ACHN (cell line): ENCODE data around the gene TTC39C.
A peak's percentile ranks its signal among the peaks of the same experiment; 100 is the strongest.
"Not testable (repeated sequence)": the region's sequence is repeated elsewhere in the genome, so short reads cannot be mapped to it uniquely, and the experiment has no call there.

Source experiments
- DNase-seq: peaks from one replicate; pipeline ENCODE4 v3.0.0-alpha.2; 2015
- in situ Hi-C: cut with HindIII; loops from 2 replicates; pipeline ENCODE4 v1.10.0; 2017; ENCODE audit warnings: low sequenced_read_pairs, low pct_ligation_motif_present, low pct_unique_long_range_greater_than_20kb

Gene TTC39C

DNA sequence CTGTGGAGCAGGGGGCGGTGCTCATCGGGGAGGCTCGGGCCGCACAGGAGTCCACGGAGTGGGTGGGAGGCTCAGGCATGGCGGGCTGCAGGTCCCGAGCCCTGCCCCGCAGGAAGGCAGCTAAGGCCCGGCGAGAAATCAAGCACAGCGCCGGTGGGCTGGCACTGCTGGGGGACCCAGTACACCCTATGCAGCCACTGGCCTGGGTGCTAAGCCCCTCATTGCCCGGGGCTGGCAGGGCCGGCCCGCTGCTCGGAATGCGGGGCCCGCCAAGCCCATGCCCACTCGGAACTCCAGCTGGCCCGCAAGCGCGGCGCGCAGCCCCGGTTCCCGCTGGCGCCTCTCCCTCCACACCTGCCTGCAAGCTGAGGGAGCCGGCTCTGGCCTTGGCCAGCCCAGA lies 135.0 kb downstream of the TTC39C start:
- in situ Hi-C loops, DNase-seq: not testable (repeated sequence)

- DNase-seq, result no peak
- in situ Hi-C loops, result no loop called here
Observed at GRCh38 chr18:24153397-24153796, 138.8 kb downstream of the TTC39C start.

GRCh38 chr18:24157855-24158254 lies 143.3 kb downstream of the TTC39C start:
- DNase-seq, result no peak
- in situ Hi-C loops, result no loop called here

GRCh38 chr18:24160086-24160485 lies 145.5 kb downstream of the TTC39C start:
- in situ Hi-C loops, result no loop called here
- DNase-seq, result no peak

- in situ Hi-C loops, result no loop called here
- no peak for DNase-seq
Observed at GRCh38 chr18:24161304-24161703, 146.8 kb downstream of the TTC39C start.

DNA sequence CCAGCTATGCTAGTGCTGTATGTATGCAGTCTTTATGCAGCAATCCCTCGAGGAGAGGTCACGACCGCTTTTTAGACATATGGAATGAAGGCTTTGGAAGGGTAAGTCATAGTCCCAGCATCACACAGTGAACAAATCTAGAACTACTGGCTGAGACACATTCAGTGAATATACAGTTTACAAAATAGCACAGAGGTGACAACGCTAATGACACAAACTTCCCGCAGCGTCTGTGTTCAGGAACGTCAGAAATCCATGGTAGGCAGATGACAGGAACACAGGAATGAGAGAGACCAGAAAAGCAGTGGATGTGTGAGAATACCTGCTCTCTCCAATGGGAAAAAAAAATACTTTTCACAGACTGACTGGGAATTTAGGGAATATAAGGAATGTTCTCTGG lies 153.9 kb downstream of the TTC39C start:
- in situ Hi-C loops, result no loop called here
- no peak for DNase-seq

GRCh38 chr18:24170360-24170759 lies 155.8 kb downstream of the TTC39C start:
- DNase-seq, result no peak
- in situ Hi-C loops, result no loop called here

- in situ Hi-C loops, result no loop called here
Observed at GRCh38 chr18:24173997-24174396, 159.4 kb downstream of the TTC39C start.

GRCh38 chr18:24176727-24177416 lies 162.3 kb downstream of the TTC39C start:
- DNase-seq, result peak; percentile 53
- in situ Hi-C loops, result no loop called here

More at GRCh38 chr18:24173997-24174396, 159.4 kb downstream of the TTC39C start:
- DNase-seq, result no peak

- no peak for DNase-seq
- in situ Hi-C loops, result no loop called here
Observed at GRCh38 chr18:24177499-24178133, 163.1 kb downstream of the TTC39C start.

DNA sequence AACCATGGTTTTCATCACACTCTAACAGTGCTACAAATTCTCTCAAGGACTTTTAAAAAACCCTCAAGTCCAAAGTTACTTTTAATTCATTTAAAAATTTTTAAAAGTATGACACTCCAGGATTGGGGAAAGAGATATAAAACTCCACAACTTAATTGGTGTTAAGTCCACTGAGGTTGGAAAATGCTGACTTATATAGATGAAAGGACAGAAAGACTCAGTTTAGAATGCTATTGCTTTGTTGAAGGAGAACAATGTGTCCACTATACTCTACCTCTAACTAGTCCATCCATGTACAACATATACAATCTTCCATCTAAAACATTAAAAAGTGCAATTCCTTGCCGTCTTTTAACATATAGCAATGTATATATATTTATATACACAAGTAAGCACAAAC lies 165.5 kb downstream of the TTC39C start:
- in situ Hi-C loops, result no loop called here
- DNase-seq, result no peak

- in situ Hi-C loops, result no loop called here
- no peak for DNase-seq
Observed at GRCh38 chr18:24181806-24182205, 167.3 kb downstream of the TTC39C start.
